SKM-1 (cell line): Measurements from ENCODE around the gene CFL1.
"Not testable (repeated sequence)": the region's sequence is repeated elsewhere in the genome, so short reads cannot be mapped to it uniquely, and the experiment has no call there.

Source experiments
- DNase-seq: peaks from one replicate; lab custom pipeline; 2025; ENCODE audit not compliant: unreplicated experiment; lab: John Stamatoyannopoulos, UW

The CFL1 gene

DNA sequence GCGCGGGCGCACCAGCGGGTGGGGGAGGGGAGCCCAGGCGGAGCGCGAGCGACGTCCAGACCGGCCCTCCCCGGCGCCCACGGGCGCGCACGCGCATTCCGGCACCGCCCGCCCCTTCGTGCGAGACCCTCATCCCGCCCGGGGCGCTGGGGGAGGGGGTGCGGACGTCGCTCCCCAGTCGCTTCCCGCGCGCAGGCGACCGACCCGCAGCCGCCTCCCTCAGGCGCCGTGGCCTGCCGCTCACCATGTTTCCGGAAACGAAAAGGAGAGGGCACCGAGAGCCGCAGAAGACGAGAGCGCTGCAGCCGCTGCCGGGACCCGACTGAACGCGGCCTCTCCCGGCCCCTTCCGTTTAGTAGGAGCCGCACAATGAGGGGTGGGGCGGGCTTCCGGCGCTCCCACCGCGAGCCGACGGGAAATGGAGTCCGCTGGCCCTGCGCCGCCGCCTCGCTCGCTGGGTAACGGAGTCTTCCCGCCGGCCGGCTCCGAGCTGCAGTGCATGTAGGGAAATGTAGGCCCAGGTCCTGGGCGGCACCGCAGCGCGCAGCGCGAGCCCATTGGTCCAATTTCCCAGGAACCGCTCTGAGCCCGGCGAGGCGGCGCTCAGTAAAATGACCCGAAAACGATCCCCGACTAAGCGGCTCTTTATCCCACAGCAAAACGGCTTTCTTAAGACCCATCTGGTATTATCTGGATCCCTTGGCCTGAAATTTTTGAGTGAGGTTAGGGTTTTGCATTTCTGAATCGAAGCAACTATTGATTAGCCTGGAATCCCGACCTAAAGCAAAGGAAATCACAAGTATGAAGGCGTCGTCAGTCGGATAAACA is at the start of gene CFL1:
TSS of gene CFL1 (minus strand) at position 328 of the 828 bp plus-strand sequence. CDS start at position 247, 81 bp downstream.
- peak; percentile 95 for DNase-seq

- DNase-seq = no peak
These were observed 48.6 kb upstream of the CFL1 start for GRCh38 chr11:65906602-65907001.

DNA sequence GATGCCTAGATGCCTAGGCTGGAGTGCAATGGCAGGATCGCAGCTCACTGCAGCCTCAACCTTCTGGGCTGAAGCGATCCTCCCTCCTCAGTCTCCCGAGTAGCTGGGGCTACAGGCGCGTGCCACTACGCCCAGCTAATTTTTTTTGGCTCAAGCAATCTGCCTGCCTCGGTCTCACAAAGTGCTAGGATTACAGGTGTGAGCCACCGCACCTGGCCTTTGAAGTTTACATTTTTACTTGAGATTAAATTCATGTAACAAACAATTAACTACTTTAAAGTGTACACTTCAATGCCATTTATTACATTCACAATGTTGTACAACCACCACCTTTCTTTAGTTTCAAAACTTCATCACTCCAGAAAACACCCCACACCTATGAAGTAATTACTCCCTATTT is 45.7 kb upstream of the CFL1 start:
- no peak for DNase-seq

DNA sequence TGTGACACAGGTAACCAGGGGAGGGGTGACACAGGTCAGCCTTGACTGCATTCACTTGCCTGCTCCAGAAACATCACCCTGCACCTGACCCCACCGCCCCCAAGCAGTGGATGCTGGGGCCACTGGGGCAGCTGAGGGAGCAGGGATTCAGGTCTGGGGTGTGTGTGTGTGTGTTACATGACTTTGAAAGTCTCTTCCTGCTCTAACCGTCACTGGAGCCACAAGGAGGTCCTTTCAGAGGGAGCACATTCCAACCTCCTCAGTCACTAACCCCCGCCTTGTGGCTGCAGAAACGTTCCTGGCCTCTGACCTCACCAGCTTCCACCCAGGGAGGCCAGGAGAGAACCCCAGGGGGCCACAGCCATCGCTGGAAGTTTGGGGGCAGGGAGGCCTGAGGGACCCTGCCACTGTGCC is 45.1 kb upstream of the CFL1 start:
- DNase-seq = no peak

DNA sequence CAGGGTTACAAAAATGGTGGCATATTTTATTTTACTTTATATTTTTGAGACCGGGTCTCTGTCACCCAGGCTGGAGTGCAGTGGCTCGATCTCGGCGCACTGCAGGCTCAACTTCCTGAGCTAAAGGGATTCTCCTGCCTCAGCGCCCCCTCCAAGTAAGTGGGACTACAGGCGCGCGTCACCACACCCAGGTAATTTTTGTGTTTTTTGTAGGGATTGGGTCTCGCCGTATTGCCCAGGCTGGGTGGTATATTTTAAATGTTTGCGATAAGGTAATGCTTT is 42.9 kb upstream of the CFL1 start:
- DNase-seq = no peak

DNA sequence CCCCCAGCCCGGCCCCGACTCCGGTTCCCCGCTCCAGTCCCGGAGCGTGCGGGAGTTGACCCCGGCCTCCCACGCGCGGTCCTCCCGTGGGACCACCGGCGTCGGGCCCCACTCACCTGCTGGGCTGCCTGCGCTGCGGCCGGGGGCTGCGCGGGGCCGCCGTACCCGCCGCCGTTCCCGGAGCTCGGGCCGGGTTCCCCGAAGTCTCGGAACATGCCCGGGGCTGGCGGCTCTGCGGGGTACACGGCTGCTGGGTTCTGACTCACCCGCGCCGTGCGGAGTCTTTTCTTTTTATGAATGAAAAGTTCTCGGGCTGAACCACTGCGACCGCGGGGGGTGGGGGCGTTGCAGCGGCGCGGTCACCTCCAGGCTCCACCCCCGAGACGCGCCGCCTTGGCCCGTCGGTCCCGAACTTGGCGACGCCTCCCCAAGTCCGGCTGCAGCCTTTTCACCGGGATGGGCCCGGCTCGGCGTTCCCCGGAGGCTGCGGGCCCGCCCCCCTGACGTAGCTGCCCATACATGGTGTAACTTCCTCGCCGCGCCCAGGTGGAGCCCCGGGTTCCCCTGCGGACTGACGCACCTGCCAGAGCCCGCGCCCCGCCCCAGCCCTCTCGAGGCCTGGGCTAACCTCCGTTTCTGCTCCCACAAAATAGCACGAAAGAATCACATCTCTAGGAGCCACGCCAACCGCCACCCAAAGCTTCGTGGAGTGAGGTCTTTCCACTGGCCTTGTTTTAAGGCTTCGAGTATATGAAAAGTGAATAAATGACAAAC is 42.3 kb upstream of the CFL1 start, which contains the start of gene FOSL1:
TSS of gene FOSL1 (minus strand) at position 264 of the 774 bp plus-strand sequence. CDS start at position 215, 49 bp downstream.
- peak; percentile 58 for DNase-seq

- DNase-seq = no peak
These were observed 41.6 kb upstream of the CFL1 start for GRCh38 chr11:65899356-65900124.

DNA sequence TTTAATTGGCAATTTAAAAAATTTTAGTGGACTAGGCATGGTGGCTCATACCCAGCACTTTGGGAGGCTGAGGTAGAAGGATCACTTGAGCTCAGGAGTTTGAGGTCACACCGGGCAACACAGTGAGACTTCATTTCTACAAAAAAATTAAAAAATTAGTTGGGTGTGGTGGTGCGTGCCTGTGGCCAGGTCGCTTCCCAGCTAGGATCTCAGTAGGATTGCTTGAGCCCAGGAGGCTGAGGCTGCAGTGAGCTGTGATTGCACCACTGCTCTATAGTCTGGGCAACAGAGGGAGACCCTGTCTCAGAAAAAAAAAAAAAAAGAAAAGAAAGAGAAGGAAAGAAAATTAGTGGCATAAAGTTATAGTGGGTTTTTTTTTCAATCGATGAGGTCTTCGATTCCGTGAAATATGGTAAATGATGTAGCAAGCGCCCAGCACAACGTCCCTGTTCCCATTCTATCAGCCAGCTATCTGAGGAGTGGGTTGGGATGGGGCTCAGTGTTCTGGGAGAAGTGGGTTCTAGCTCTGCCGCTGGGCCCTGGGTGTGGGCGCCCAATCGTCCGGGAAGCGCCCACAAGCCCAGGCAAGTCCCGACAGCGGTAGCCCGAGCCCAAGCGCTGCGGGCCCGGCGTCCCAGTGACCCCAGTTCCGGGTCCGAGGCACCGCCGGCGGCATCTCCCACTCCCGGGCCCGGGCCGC is 40.8 kb upstream of the CFL1 start:
- no peak for DNase-seq

DNA sequence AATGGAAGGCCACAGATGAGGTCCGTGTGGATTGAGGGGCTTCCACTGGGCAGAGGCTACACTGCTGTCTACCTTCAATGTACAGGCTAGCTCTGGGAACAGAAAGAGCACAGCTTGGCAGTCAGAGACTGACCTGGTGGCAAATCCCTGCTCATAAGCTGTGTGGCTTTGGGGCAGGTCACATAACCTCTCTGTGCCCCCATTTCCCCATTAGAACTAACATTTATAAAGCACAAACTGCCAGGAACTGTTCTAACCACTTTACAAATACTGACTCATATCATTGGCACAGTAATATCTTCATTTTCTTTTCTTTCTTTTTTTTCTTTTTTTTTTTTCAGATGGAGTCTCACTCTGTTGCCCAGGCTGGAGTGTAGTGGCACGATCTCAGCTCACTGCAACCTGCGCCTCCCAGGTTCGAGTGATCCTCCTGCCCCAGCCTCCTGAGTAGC is 39.1 kb upstream of the CFL1 start:
- no peak for DNase-seq

DNA sequence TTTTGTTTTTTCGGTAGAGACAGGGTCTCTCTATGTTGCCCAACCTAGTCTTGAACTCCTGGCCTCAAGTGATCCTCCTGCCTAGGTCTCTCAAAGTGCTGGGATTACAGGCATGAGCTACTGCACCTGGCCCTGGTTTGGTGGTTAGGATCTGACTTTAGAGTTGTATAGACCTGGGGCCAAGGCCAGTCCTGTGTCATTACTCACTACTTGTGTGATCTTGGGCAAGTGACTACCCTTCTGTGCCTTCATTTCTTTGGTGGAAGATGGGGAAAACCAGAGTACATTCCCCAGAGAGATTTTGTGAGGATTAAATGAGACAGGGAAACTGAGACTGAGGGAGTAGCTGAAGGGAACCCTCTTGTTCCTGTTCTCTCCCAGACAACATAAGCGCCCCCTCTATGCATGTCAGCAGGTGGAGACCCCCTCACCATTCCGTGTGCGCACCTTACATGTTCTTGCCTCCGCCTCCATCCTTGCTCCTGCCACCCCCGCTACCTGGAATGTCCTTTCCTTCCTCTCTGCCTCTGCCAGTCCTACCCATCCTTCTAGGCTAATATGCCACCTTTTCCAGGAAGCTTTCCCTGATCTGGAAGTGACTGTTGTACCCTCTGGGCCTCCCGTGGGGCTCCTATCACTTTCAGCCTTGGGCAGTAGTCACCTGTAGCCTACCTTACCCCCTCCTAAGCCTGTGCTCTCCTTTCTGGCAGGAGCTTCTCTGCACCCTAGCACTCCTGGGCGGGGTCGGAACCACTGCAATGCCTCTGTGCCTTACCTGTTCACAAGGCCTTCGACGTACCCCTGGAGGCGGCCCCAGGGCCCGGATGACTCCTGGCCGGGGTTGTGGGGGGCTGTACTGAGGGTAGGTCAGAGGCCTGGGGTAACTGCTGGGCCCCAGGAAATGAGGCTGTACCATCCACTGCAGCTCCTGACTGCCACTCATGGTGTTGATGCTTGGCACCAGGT is 38.3 kb upstream of the CFL1 start:
- no peak for DNase-seq

DNA sequence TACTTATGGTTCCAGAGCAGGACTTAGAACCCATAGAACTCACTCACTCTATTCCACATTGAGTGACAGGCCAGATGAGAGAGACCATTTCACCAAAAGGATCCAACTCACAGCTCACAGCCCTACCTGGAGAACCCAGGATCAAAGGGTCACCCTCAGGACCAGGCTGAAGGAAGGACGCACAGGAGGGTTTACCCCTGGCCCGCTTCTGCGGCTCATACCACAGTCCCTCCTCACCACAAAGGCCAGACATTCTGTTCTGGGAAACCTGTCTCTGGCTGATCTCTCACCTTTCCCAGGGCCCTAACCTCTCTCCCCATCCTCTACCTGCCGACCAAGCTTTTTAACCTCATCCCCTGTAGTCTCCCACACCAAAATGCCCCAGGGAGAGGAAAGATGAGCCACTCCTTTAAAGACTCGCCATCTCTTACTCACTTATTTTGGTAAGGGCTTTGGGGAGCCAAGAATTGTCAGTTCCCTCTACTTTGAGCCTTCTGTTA is 37.6 kb upstream of the CFL1 start:
- DNase-seq = no peak

GRCh38 chr11:65894034-65894591 is 36.1 kb upstream of the CFL1 start:
- no peak for DNase-seq

- no peak for DNase-seq
These were observed 34.8 kb upstream of the CFL1 start for GRCh38 chr11:65892661-65893317.

GRCh38 chr11:65892137-65892540 is 34.2 kb upstream of the CFL1 start:
- not testable (repeated sequence) for DNase-seq

DNA sequence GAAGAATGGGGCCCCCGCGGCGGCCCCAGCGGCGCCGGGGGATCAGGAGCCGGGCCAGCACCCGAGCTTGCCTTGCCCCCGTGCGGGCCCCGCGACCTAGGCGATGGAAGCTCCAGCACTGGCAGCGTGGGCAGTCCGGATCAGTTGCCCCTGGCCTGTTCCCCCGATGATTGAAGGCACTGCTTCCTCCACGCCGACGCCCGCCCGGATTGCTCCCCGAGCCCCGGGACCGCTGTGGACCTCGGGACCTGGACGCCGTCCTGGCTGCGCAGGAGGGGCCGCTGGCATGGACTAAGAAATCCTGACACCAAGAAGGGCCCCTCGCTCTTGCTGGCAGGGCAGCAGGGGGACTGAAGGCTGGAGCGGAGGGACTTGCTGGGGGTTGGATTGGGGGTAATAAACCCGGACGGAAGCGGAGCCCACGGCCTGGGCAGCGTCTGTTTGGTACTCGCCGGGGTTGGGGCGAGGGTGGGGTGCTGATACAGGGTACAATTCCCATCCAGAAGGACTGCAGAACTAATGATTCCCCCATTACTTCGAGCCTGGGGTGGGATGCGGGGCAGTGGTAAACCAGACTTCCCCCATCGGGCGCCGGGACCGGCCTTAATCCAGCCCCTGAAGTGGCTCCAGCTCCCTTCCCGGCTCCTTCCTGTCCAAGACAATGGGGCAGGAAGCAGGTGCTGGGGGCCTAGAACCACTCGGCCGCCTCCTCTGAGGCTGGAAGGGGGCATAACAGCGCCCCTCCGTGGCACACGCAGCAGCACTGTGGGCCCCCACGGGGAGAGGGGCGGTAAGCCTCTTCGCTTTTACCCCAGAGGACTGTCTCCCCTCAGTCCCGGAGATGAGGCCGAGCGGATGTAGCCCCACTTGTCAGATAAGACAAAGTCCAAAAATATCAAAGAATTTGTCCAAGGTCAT is 33.5 kb upstream of the CFL1 start:
- DNase-seq = no peak

DNA sequence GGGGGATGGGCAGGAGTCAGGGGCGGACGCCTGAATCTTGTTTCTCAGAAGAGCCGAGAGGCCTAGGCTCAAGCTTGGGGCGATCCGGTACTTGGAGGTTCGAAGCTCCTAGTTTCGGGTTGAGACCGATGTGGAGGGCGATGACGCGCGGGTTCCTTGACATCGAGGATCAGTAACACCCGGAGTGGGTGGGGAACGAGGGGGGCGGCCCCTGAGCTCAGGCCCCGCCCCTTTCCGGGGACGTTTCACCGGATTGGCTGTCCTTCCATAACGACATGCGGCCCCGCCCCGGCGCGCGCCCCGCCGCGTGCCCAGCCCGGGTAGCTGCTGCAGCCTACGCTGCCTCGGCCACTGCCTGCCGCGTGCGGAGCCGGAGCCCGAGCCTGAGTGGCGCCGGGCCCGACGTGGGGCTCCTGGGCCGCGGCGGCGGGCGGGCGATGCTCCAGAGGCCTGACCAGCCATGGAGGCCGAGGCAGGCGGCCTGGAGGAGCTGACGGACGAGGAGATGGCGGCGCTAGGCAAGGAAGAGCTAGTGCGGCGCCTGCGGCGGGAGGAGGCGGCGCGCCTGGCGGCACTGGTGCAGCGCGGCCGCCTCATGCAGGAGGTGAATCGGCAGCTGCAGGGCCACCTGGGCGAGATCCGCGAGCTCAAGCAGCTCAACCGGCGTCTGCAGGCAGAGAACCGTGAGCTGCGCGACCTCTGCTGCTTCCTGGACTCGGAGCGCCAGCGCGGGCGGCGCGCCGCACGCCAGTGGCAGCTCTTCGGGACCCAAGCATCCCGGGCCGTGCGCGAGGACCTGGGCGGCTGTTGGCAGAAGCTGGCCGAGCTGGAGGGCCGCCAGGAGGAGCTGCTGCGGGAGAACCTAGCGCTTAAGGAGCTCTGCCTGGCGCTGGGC is 32.6 kb upstream of the CFL1 start, which contains the start of gene CCDC85B:
TSS of gene CCDC85B (plus strand) at position 350 of the 895 bp plus-strand sequence. CDS start at position 461, 111 bp downstream.
- peak; percentile 89 for DNase-seq
